HG03378 (cell line): ENCODE results near the gene SEBOX.

Experiments
- ATAC-seq: cut with Tn5 transposase; IDR thresholded peaks from one replicate; pipeline ENCODE4 v1.9.1; 2021; ENCODE audit warnings: mild to moderate bottlenecking, moderate library complexity; ENCODE audit not compliant: unreplicated experiment

Gene SEBOX

GRCh38 chr17:28369684-28370034 is 4.7 kb upstream of the SEBOX start:
- no peak for ATAC-seq

DNA sequence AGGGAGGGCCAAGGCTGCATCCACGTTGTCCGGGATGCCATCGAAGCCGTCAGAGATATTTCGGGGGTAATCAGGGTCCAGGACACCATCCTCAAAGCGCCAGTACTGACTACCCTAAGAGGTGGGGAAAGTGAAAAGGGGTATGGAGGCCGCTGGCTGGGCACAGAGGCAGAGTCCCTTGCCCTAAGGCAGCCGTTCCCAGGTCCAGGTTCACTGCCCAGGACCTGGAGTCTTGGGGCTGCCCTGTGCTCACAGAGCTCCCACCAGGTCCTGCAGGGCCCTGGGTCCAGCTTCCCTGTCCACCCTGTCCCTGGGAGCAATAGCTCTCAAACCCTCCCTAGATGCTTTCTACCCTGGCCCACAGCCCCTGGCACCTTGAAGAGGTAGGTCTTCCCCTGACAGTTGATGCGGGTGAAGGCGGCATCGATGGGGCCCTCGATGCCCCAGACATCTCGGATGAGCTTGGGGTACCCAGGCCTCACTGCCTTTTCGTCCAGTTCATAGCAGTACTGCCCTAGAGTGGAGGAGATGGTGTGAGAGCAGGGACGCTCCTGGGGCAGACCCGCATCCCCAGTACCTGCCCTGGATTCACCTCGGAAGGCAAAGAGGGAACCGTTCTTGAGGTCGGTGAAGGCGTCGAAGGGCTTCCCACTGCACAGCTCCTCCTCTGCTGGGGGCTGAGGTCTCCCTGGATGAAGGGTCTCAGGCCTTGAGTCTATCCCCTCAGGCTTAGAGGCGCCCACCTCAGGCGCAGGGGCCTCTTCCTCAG is 4.1 kb upstream of the SEBOX start:
- ATAC-seq = no peak

DNA sequence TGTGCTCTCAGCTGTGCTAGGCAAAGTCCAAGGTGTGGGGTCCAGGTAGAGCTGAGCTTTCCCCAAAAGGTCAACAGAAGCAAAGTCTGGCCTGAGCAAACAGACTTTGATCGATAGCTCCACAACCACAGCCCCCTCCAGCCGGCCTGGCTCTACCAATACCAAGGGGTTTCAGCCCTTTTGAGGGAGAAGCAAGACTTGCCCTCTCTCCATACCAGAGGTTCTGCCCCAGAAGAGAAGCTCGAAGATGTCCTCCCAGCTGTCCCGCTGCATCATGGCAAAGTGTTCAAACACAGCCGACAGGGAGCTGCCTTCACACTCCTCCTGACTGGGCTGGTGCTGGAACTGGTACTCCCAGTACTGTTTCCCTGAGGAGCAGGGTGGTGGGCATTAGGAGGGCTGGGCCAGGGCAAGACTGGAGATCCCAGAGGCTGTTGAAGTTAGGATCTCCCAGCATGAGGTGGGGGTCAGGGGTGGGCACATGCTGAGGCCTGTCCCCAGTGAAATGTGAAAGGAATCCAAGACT is 3.4 kb upstream of the SEBOX start:
- ATAC-seq = no peak

DNA sequence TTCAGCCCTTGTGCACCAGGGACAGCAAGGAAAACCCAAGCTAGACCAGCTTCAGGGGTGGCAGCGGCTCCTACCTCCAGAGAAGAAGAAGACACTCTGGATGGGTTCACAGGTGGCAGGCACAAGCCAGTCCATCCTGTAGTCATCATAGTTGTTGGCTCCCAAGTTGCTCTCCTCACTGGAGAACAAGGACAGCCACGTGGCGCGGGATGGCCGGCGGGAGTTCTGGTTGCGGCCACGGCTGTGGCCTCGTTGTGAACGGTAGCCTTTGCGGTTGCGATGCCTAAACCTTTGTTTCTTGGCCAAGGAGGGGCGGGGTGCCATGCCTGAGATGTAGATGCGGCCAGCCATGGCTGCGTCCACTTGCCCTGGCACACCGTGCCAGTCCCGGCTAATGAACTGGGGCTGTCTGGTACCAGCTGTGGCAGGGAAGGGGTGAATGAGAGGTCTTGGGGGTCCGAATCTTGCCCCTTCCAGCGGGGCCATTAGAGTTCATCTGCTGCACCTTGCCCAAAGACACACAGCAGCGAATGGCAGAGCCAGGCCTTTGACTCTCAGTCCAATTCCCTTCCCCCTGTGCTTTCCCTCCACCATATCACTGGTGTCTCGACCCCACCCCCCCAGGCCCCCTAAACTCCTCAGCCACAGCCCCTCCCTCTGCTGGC is 2.8 kb upstream of the SEBOX start:
- no peak for ATAC-seq

- no peak for ATAC-seq
These were observed 1.6 kb upstream of the SEBOX start for GRCh38 chr17:28366605-28367004.

GRCh38 chr17:28365487-28365886 is 488 bp upstream of the SEBOX start:
- ATAC-seq = no peak

DNA sequence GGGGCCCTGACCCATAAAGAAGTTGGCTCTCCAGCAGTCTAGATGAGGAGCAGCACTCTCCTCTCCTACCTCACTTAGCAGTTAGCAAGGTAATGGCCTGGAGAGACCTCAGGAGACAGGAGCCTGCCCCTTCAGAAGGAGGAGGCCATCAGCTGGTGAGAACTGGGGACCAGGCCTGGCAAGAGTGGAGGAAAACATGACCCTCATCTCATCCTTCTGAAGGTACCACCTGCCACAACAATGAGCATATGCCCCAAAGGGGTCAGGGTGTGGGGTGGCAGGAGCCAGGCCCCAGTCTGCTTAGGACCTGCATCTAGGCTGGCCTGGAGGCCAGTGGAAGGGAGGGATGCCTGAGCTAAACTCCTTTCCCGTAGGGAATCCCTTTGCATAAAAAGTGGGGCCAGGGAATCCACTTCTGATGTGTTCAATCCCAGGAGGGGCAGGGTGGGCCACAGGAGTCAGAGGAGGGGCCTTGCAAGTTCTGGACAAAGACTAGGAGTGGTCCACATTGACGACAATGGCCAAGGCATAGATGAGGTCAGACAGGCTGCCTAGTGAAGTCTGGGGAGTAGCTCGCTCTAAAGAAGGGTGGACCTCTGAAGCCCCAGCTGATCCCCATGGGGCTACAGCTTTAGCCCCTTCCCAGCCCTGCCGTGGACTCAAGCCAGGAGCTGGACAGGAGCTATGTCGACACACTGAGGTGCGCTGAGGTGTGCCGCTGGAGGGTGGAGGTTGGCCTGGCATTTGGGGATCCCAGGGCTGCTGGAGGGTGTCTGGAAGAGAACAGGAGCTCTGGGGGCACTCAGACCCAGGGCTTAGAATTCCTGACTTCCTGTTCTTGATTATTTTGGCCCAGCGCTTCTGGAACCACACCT is 986 bp downstream of the SEBOX start:
- ATAC-seq = no peak

DNA sequence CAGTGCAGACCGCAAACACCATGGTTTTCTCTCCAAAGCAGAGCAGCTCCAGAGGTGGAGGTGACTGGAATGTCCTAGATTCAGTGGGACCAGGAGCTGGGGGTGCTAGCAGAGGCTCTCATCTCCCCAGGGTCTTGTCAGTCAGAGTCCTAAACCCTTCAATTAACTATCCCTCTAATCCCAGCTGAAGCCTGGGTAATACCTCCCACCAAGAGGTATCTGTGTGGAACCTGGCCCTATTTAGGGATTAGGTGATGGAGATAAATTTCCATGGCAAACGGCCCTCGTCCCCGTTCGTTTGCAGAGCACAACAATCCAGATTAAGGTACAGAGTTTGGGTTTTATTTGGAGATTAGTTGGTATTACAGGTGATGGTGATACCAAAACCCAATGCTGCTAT is 1.8 kb downstream of the SEBOX start:
- no peak for ATAC-seq

GRCh38 chr17:28357901-28358197 is 7.2 kb downstream of the SEBOX start:
- ATAC-seq = no peak

- ATAC-seq = peak; percentile 82
These were observed 7.7 kb downstream of the SEBOX start, which contains the start of gene POLDIP2 for GRCh38 chr17:28357061-28357900. POLDIP2 (minus strand) TSS chr17:28357527; CDS start chr17:28357448, 79 bp downstream.

- no peak for ATAC-seq
These were observed 14.7 kb downstream of the SEBOX start for GRCh38 chr17:28350271-28350670.

DNA sequence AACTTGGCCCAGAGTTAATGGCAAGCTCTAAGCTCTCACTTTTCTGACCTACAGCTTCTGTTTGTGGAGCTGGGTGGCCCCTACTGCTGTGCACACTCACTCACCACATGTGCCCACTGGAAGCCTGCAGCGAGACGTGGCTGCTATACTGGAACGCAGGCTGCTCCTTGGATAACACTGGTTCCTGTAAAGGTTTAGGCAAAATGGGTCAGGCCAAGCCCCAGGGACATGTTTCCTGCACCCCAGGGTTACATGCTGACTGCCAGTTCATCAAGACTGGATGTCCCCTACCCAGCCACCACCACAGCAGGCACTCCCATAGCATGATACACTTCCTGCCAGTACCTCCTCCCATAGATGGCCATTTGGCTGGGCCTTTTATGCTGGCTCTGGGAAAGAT is 16.0 kb downstream of the SEBOX start:
- ATAC-seq = no peak

GRCh38 chr17:28347261-28347891 is 17.6 kb downstream of the SEBOX start:
- ATAC-seq = no peak

DNA sequence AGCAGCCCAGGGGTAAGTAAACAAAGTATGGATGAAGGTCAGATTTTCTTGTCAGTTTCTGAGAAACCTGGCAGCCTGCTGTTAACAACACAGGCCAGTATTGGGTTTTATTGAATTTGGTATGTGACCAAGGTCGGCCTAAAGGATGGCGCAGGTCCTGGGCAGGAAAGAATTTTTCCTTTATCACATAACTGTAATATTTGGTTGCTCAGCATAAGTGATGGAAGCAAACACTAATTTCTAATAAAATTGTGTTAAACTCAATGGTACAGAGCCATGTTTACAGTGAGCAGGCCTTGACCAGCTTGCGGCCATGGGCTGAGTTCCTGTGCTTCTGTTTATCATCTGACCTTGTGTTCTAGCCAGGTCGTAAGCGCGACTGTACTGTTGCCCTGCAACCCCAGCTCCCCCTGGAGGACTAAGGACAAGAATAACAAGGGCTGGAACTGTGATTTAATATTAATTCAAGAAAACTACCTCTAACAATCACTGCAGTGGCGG is 18.2 kb downstream of the SEBOX start:
- no peak for ATAC-seq

GRCh38 chr17:28346199-28346580 is 18.8 kb downstream of the SEBOX start:
- no peak for ATAC-seq

DNA sequence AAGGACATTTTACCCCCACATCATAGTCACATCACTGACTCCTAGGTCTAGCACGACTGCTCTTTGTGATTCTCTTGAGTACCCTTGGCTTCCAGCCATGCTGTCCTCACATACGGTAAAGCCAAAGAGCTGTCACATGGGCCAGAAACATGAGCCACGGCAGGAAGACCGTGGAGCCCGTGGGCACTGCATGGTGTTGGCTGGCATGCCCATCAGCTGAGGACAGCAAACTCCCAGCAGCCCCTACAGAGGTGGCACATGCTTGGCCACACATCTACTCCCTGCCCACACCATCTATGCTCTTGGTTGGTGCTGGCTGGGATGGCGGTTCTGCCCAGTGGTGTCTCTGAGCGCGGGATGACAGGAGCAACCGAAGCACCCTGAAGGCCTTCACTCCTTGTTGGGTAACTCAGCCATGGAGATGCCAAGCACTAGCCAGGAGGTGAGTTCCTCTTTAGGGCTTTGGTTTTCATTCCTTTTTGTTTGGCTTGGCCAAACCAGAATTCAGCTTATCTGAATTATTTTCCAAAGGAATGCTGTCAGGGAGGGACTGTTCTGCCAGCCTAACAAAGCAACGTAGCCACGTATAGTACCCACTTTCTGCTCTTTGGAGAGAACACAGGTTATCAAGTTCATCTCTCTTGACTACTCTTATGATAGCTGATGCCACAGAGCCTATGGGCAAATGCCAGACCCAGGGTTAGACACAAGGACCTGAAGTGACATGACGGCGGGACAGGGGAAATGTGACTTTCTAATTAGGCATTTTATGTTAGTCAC is 19.4 kb downstream of the SEBOX start:
- no peak for ATAC-seq

GRCh38 chr17:28344435-28344901 is 20.5 kb downstream of the SEBOX start:
- no peak for ATAC-seq

DNA sequence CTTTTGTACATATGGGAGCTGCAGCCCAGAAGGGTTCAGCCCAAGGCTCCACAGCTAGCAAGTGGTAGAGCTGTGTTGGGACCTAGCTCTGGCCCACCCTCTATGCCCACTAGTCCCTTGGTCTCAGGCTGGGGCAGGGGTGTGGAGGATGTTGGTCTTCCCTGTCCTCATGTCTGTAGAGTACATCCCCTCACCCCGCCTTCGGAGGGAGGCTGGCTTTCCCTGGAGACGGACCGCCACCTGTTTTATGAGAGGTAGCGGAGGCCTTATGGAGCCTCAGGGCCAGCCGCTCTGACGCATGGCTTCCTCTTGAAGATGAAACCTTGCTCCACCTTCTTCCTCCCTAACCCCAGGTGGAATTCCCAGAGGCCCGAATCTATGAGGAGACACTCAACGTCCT is 21.0 kb downstream of the SEBOX start:
- ATAC-seq = no peak

- no peak for ATAC-seq
These were observed 21.5 kb downstream of the SEBOX start for GRCh38 chr17:28343491-28343932.
